Measurements from ENCODE around the gene NAP1L4.

- TF ChIP-seq CTCF (IDR thresholded peaks at IDR 0.05; ENCODE audit: low read length) (no peak), EZH2 (IDR thresholded peaks at IDR 0.05; ENCODE audit: borderline replicate concordance, low read length) (no peak)
Measured at GRCh38 chr11:2896047-2896446, 96.1 kb downstream of the NAP1L4 start.

Measured in OCI-LY1 (cell line).